ENCODE measurements around the gene MROH7. TPM values are rescaled to one million over a fixed set of nuclear protein-coding genes. Genes with fewer than 3 reads are reported as not detected.

Gene MROH7
- total RNA-seq, 1 donor from 2014 or later, result 0.15 TPM

DNA sequence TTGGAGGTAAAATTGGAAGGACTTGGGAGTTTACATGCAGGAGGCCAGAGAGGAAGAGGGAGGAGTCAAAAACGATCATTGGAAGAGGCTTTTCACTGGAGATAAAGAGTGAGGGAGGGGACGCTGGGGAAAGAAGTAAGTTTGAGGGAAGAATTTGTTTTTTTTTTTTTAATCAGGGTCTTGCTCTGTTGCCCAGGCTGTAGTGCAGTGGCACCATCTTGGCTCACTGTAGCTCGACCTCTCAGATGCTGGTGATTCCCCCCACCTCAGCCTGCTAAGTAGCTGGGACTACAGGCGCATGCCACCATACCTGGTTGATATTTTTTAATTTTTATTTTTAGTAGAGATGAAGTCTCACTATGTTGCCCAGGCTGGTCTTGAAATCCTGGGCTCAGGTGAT is 1.2 kb upstream of the MROH7 start:
- H3K27me3 Mint-ChIP-seq (ENCODE audit: low read depth), result peaks cover 14% of the 10 kb centered on the region
- peaks cover 11% of the 10 kb centered on the region for H3K9me3 Mint-ChIP-seq (ENCODE audit: low read depth)
- peaks cover 3% of the 10 kb centered on the region for H3K36me3 Mint-ChIP-seq (ENCODE audit: low read depth)

DNA sequence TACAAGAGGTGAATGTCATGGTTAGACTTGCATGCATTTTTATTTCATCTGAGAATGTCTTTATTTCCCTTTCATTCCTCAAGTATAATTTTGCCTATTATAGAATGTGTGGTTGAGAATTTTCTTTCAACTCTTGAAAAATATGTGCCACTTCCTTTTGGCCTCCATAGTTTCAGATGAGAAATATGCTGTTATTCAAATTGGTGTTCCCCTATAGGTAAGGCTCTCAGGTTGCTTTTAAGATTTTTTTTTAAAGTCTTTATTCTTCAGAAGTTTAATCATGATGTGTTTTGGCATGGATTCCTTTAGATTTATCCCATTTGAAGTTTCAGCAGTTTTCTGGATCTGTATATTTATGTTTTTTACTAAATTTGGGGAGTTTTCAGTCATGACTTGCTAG is 2.1 kb downstream of the MROH7 start:
- peaks cover 11% of the 10 kb centered on the region for H3K9me3 Mint-ChIP-seq (ENCODE audit: low read depth)
- peaks cover 4% of the 10 kb centered on the region for H3K4me1 Mint-ChIP-seq (ENCODE audit: low read depth)
- no peak for TF ChIP-seq CTCF (IDR thresholded peaks at IDR 0.05)
- peaks cover 3% of the 10 kb centered on the region for H3K36me3 Mint-ChIP-seq (ENCODE audit: low read depth)
- no peak overlapping the region for H3K4me3 Mint-ChIP-seq (ENCODE audit: unreplicated experiment)
- DNase-seq (ENCODE audit: low spot score), result no peak
- peaks cover 15% of the 10 kb centered on the region for H3K27me3 Mint-ChIP-seq (ENCODE audit: low read depth)
- no peak overlapping the region for H3K27ac Mint-ChIP-seq (ENCODE audit: unreplicated experiment)

More for the DNA sequence above, 1.2 kb upstream of the MROH7 start:
- H3K27ac Mint-ChIP-seq (ENCODE audit: unreplicated experiment), result no peak overlapping the region
- DNase-seq (ENCODE audit: low spot score), result no peak
- TF ChIP-seq CTCF (IDR thresholded peaks at IDR 0.05), result no peak
- H3K4me3 Mint-ChIP-seq (ENCODE audit: unreplicated experiment), result no peak overlapping the region
- no peaks in the 10 kb centered on the region for H3K4me1 Mint-ChIP-seq (ENCODE audit: low read depth)

DNA sequence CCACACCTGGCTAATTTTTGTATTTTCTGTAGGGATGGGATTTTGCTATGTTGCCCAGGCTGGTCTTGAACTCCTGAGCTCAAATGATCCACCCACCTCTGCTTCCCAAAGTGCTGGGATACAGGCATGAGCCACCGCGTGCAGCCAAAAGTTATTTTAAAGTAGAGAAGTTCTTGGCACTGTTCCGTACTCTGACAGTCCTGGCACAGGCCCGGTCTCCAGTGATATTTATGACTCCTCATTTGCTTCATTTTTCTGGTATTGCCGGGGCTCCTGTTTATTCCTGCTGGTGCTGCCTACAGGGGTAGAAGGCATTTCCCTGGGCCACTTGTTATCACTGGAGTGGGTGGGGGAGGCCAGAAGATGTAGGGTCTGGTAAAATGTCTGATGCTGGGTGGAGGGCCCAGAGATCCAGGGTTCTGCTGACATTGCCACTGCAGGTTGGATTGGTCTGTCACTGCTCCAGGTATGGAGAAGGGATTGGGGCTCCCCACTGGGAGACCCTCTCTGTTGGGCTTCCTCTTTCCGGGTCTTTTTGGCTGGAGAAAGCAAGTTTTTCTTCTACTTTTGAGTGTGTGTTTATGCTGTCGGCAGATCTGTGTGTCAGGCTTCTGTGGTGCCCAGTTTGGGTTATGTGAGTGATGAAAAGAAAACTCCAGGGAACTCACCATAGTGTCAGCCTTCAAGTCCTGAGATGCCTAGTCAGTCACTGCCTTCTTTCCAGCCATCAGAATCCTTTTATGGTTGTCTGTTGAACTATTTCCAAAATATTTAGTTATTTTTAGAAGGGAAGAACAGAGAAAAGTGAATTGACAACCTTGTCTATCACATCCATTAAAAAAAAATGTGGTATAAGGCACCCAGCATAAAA is 4.5 kb downstream of the MROH7 start:
- Mint-ChIP-seq H3K9me3 (ENCODE audit: low read depth) (peaks cover 11% of the 10 kb centered on the region), H3K27ac (ENCODE audit: unreplicated experiment) (peak overlapping the region; percentile 46), H3K36me3 (ENCODE audit: low read depth) (peaks cover 5% of the 10 kb centered on the region), H3K4me1 (ENCODE audit: low read depth) (peaks cover 4% of the 10 kb centered on the region), H3K27me3 (ENCODE audit: low read depth) (peaks cover 30% of the 10 kb centered on the region), H3K4me3 (ENCODE audit: unreplicated experiment) (no peak overlapping the region)
- no peak for TF ChIP-seq CTCF (IDR thresholded peaks at IDR 0.05)
- no peak for DNase-seq (ENCODE audit: low spot score)

DNA sequence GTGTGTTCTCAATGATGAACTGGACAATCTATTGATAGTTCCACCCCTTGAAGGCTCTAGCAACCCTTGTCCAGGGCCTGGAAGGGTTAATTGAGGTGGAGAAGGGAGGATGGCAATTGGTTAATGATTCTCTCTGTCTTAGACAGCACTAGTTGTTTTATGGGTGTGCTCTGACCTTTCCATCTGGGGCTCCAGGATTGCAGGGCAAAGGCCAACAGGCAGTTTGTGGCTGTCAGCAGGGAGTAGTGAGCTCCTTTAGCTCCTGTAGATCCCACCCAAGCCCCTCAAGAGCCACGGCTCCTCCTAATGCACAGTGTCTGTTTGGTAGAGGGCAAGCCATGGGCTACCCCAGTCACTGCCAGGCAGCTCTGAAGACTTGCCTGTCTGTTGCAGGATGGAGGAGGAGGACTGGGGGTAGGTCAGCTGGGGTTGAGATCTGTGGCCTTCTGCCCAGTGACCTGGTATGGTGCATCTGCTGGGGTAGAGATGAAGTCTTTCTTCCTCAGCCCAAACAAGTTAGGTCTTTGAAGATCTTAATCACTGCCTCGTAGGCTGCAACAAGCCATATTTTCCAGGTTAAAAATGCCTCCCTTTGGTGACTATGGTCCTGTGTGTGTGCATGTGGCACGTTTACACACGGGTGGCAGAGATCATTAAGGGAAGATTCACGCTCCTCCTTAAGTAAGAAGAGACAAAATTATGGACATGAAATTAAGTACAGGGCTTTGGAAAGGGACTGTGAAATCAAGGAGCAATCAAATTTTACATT is 7.7 kb downstream of the MROH7 start:
- no peak for DNase-seq (ENCODE audit: low spot score)

More for the DNA sequence above, 7.7 kb downstream of the MROH7 start:
- H3K4me3 Mint-ChIP-seq (ENCODE audit: unreplicated experiment), result no peak overlapping the region
- TF ChIP-seq CTCF (IDR thresholded peaks at IDR 0.05), result no peak
- peaks cover 28% of the 10 kb centered on the region for H3K27me3 Mint-ChIP-seq (ENCODE audit: low read depth)
- no peaks in the 10 kb centered on the region for H3K9me3 Mint-ChIP-seq (ENCODE audit: low read depth)
- H3K36me3 Mint-ChIP-seq (ENCODE audit: low read depth), result peaks cover 2% of the 10 kb centered on the region
- peaks cover 4% of the 10 kb centered on the region for H3K4me1 Mint-ChIP-seq (ENCODE audit: low read depth)
- H3K27ac Mint-ChIP-seq (ENCODE audit: unreplicated experiment), result no peak overlapping the region

Data from chondrocyte (in vitro differentiated cells).